HG03521 (cell line): Measurements from ENCODE around the gene CLK2.

Source experiments
- ATAC-seq: cut with Tn5 transposase; IDR thresholded peaks from one replicate; pipeline ENCODE4 v1.9.1; 2021; ENCODE audit warnings: mild to moderate bottlenecking, moderate library complexity; ENCODE audit not compliant: unreplicated experiment

CLK2 gene

DNA sequence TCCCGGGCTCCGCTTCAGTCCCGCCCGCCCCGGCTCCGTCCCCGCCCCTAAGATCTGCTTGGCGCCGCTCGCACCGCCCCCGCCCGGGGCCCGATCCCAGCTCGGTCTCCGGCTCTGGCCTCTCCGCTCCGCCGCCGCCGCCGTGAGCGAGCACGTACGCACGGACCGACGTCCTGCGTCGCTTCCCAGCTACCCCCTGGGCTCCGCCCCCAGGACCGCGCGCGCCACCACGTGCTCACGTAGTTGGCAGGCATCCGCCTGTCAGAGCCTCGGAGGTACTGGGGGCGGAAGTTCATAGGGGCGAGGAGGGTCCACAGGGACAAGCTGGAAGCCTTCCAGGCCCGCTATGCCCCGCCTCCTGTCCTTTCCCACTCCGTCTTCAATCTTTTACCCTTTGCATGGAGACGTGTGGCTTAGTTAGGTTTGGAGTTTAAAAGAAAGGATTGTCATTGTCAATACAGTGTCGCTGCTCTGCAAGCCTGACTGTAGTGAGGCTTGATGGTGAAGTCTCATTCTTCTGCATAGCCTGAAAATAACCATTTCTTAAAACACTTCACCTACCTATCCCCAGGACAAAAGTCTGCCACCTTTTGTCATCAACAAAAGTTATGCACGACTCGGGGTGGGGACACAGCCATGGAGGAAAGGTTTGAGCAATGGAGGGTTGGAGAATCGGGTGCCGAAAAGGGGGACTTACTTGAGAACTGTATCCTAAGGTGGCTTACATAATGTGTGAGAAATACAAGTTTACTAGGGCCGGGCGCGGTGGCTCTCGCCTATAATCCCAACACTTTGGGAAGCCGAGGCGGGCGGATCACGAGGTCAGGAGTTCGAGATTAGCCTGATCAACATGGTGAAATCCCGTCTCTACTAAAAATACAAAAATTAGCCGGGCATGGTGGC is at the start of gene CLK2:
Gene CLK2, minus strand, starts transcription at position 162 of the 903 bp plus-strand sequence. CDS start 2,527 bp downstream, outside the sequence.
- ATAC-seq = peak; percentile 84

DNA sequence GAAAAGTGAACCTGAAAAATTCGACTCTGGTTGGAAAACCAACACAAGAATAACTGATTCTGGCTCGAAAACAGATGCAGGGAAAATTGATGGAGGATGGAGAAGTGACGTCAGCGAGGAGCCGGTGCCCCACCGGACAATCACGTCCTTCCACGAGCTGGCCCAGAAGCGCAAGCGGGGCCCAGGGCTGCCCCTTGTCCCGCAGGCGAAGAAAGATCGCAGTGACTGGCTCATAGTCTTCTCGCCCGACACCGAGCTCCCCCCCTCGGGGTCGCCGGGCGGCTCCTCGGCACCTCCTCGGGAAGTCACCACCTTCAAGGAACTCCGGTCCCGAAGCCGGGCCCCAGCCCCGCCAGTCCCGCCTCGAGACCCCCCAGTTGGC is 49.3 kb upstream of the CLK2 start:
- no peak for ATAC-seq

DNA sequence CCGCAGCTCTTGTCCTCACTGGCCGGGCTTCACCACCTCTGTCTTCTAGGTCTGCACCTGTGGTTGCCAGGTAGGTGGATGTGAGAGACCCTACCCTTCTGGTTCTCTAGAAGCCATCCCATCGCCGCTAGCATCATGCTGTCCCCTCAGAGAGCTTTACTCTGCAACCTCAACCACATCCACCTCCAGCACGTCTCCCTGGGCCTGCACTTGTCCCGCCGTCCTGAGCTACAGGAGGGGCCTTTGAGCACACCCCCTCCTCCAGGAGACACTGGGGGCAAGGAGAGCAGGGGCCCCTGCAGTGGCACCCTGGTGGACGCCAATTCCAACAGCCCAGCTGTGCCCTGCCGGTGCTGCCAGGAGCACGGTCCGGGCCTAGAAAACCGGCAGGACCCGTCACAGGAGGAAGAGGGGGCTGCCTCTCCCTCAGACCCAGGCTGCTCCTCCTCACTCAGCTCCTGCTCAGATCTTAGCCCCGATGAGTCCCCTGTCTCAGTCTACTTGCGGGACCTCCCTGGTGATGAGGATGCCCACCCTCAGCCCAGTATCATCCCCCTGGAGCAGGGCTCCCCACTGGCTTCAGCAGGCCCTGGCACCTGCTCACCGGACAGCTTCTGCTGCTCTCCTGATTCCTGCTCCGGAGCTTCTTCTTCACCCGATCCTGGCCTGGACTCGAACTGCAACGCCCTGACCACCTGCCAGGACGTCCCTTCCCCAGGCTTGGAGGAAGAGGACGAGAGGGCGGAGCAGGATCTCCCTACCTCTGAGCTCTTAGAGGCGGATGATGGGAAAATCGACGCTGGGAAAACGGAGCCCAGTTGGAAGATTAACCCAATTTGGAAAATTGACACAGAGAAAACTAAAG is 48.6 kb upstream of the CLK2 start:
- ATAC-seq = no peak

DNA sequence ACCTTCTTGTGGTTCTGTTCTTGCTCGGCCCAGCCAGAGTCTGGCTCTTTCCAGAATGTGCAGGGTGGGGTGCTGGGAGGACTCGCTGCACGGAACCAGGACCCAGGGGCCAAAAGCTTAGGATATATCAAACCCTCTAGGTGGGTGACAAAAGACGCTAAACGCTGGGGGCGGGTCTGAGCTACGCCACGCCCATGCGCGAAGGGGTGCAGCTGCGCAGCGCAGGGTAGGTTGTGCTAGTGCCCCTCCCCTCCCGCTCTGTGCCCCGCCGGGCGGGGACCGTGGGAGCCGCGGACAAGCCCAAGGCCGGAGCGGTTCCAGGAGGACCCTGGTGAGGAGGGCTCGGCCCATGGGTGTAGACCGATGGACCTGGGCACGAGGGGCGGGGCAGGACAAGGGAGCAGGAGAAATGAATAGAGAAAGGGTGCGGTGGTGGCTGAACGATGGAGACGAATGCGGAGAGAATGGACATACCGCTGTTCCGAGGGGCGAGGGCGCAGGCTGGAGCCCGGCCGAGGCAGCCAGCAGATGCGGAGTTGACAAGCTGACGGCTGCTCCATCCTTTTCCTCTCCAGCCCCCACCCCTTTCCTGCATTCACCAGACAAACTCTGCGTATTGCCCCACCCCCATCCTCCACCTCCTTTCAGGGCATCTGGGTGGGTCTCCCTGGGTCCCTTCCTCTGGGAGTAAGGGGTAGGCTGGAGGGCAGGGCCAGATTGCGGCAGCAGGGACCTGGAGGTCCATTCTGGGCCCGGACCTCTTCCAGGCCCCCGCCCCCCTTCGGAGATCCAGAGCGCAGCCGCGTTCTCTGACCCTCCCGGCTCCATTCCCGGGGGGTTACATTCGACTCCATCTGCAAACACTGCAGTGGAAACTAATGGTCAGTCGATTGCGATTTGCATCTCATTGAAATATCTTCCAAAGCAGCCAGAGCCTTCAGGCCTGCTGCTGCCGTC is 47.6 kb upstream of the CLK2 start, which contains the start of gene RUSC1:
Gene RUSC1, plus strand, starts transcription at position 234 of the 957 bp plus-strand sequence. CDS start 880 bp downstream, outside the sequence.
- ATAC-seq = no peak

DNA sequence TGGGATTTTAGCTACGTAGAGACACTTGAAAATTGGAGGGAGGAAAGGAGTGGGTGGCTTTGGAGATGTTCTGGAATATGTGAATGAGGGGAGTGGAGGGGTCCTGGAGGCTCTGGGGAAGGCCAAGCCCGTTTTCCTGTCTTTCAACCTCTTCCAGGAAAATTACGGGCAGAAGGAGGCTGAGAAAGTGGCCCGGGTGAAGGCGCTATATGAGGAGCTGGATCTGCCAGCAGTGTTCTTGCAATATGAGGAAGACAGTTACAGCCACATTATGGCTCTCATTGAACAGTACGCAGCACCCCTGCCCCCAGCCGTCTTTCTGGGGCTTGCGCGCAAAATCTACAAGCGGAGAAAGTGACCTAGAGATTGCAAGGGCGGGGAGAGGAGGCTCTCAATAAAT is 46.9 kb upstream of the CLK2 start:
- no peak for ATAC-seq

DNA sequence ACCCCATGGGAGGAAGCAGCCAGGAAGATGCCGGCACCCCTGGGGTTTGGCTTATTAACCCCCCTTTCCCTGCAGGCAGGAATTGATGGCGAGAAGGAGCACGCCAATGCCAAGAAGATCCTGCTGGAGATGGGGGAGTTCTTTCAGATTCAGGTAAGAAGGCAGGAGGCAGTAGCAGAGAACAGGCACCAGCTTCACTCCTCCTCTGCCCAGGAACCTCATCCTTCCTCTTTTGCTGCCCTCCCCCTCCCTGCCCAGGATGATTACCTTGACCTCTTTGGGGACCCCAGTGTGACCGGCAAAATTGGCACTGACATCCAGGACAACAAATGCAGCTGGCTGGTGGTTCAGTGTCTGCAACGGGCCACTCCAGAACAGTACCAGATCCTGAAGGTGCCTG is 46.2 kb upstream of the CLK2 start:
- ATAC-seq = no peak

DNA sequence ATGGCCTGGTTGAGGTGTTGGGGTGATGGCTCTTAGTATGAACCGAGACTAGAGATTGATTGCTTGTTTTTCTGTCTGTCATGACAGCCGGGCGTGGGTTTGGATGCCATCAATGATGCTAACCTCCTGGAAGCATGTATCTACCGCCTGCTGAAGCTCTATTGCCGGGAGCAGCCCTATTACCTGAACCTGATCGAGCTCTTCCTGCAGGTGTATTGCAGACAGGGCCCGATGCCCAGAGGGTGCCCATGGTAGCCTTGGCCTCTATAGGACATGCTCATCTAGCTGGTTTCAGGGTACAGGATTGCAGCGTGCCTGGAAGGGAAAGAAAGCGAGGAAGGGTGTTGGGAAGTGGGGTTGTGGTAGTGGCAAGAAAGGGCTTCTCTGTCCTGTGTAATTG is 44.8 kb upstream of the CLK2 start:
- no peak for ATAC-seq

DNA sequence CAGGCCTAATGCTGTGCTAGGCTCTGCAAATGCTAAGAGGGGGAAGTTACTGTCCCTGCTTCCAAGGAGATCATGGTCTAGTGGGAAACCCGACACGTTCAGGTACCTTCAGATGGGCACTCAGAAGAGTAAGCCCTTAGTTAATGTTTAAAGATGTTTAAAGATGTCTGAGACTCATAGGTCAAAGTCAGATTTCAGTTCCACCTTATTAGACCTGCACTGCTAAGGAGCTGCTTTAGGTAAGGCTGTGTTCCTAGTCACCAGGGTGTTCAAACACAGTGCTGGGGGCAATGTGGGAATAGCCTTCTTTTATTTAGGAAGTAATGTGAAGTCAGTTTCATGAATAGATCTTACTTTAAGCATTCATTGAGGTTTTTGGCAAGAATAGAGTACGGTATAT is 43.6 kb upstream of the CLK2 start:
- ATAC-seq = no peak

DNA sequence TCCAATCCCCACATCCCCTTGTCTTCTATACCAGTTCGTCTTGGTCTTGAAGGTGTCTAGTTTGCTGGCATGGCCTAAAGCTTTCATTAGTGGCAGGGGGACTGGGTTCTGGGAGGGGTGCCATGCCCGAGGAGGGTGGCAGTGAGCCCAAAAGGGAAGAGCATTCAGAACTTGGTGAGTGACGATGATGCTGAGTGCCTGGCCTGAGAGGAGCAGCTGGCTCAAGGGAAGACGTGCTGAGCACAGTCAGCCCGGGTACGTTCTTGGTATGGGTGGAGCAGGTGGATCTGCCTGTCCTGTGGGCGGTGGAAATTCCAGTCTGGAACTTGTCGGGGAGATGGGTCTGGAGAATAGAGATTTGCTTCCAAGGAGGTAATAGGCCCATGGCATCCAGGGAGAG is 40.0 kb upstream of the CLK2 start:
- ATAC-seq = no peak

DNA sequence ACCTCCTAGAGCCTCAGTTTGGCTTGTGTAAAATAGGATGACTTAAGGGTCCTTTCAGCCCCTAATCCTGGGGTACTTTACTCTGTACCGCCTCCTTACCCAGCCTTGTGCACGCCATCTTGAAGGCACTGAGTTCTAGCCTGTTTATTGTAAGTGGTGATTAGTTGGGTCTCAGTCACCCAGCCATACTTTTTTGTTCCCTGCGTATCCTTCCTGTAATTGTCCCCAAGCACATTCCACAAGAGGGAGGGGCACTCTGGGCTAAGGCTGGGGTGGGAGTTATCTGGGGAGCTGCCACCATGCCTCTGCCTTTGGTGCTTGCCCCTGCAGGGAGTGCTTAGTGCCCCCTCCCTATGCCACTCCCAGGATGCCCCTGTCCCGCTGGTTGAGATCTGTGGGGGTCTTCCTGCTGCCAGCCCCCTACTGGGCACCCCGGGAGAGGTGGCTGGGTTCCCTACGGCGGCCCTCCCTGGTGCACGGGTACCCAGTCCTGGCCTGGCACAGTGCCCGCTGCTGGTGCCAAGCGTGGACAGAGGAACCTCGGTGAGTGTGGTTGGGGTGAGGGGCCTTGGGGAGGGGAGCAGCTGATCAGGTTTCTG is 36.2 kb upstream of the CLK2 start:
- ATAC-seq = no peak

DNA sequence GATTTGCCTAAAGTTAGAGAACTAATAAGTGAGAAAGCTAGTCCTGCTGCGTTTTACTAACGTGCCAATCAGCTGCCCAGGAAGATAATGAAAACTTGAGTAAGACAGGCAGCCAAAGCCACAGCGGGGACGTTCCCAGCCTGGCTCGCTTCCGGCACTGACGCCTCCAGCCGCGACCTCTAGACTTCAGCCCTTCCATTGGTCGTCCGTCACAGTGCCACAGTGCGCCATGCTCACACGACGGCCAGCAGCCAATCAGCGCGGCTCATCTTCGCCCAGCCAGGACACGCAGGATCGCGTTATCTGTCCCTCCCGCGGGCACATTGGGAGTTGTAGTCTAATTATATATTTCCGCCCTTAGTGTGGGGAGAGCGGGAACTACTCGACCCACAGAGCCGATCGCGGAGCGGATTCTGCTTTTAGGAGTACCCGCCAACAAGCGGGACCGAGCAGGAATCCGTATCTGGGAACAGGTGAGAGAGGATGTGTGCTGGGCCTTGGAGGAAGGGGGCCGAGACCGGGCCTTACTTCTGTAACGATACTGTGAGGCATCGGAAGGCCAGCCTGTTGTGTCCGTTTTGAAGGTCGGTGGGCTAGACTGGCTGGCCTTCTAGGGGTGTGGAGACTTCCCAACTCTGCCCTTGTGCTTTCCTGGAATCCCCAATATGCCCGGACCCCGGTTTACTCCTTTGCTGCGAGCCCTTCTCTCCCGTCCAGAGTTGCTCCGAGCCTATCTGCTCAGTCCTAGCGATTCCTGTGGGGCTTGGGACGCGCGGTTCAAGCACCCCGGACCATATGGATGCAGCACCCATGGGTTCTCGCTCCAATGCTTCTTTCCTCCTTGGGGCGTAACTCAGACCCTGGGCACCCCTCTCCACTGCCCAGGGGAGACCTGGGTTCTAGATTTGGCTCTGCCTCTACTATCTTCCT is 35.5 kb upstream of the CLK2 start, which contains the start of gene FDPS:
Gene FDPS, plus strand, starts transcription at position 374 of the 930 bp plus-strand sequence. CDS start 924 bp downstream, outside the sequence.
- ATAC-seq = peak; percentile 96

DNA sequence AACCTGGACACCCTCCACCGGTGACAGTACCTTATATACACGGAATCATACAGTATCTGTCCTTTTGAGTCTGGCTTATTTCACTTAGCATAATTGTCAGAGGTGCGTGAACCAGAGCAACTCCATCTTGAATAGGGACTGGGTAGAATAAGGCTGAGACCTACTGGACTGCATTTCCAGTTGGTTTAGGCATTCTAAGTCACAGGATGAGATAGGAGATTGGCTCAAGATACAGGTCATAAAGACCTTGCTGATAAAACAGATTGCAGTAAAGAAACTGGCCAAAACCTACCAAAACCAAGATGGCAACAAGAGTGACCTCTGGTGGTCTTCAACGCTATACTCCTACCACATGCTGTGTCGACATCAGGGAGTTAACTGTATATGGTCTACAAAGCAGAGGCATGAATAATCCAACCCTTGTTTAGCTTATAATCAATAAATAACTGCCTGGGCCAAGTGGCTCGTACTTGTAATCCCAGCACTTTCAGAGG is 34.0 kb upstream of the CLK2 start:
- ATAC-seq = no peak

DNA sequence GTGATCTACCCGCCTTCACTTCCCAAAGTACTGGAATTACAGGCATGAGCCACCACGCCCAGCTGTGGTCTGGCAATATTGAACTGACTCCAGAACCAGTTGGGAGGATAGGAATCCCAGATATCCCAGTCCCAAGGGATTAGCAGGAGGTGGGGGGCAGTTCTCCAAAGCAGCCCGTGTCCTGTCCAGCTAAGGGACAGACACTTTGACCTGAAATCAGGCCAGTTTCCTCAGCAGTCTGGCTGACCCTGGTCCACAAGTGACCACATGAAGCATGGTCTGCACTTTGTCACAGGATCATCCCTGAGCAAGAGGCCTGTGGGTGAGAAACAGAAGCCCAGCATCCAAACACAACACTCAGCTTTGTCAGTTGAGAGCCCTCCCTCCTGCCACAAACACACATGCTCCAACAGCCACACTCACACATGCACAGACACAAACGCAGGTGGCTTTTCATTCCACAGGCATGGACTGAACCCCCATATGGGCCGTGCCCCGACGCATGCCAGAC is 32.6 kb upstream of the CLK2 start:
- no peak for ATAC-seq

DNA sequence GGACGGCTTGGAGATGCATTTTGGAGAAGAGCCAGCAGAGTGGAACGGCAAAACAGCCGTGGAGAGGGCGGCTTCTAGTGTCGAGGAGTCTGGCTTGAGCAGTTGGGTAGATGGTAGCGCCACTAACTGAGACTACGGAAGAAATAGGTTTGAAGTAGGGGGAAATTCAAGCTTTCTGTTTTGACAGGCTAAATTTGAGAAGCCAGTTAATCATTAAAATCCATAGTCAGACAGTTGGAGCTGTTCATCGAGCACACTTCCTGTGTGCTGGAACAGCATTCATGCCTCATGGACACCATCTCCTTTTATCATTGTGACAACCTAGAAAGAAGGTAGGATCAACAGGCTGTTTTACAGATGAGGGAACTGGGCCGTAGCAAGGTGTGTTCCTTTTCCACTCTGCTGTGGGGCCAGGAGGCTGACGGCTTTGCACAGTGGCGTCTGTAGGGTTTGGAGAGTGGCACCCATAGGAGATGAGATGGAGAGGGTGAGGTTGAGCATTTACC is 31.3 kb upstream of the CLK2 start:
- no peak for ATAC-seq

DNA sequence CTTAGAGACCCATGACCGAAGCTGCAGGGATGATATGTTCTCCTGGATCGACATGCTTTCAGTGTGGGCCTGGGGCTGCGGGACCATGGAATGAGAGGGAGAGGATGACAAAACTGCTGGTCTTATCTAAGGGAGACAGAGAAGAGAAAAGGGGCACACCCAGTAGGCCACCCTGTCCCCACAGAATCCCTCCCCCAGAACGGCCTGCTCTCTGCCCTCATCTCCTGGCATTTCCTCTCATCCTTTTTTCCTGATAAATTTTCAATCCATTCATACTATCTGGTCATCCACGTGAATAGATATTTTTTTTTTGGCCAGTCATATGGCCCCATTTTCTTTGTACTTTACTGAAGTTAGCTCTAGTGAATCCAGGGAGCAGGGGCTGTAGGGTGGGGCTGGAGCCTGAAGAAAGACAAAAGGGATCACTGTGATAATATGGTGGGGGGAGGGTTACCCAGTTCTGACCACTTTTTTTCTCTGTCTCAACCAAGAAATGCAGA is 28.1 kb upstream of the CLK2 start, which contains the start of gene PKLR:
Gene PKLR, minus strand, starts transcription at position 97 of the 500 bp plus-strand sequence. Its CDS starts 43 bp downstream, at position 54.
- ATAC-seq = no peak

DNA sequence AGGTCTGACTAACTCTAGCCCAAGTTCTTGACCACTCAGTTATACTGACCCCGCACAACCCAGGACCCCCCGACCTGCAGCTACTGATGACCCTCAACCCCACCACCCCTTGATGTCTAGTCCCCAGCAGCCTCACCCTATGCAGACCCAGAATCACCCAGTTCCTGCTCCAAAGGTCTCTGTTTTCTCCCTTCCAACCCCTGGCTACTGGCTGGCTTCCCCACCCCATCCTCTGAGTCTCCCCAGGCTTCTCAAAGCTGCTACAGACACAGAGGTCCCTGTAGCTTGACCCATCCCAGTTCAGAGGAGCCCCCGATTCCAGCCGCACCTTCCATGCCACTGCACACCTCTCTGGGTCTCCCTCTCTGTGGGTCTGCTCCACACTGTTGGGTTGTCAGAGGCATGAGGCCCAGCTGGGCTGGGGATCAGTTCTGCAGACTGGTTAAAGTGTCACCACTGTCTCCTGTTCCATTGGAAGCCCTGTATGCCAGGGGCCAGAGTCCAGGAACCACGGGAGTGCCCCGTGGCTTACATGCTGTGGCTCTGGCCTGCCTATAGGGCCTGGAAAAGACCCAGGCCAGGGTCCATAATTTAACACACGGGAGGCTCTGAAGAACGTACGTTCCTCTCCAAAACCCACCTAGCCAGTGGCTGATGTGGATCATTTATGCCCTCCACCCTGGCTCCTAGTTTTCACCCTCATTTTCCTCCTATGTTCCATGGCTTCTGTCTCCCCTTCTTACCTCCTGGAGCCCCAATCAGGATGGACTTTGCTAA is 27.4 kb upstream of the CLK2 start:
- ATAC-seq = no peak

DNA sequence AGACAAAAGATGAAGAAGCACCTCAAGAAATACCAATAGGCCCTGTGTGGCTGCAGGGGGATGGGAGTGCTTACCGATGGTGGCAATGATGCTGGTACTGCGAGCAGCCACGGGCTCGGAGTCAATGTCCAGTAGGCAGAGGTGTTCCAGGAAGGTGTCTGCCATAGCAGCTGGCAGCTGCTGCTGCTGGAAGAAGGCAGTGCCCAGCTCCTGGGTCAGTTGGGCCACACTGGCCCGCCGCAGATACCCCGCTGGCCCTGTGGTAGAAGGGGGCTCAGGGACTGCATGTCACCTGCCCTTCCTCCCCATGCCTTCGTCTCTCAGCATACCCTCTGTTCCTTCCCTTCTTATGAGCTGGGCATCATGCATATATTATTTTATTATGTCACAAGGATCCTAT is 26.7 kb upstream of the CLK2 start:
- no peak for ATAC-seq
